Calu3 (cell line): ENCODE results near the gene SH3RF3. TPM values are rescaled to one million over a fixed set of nuclear protein-coding genes. Genes with fewer than 3 reads are reported as not detected.

Source experiments
- BruUV-seq: library from RNA; stranded (reverse); fragments of 400-500 nt; replicated peaks from 2 replicates; lab custom pipeline; 2021; lab: Mats Ljungman, UMichigan
- CTCF ChIA-PET: fragments of 300-600 bp; sonication (Branson Sonifier 250); formaldehyde crosslinking; loops from one replicate; lab custom pipeline; 2022; ENCODE audit warnings: antibody characterized with exemption; lab: Charles Lee
- DNase-seq: peaks from one replicate; pipeline ENCODE4 v3.0.0; 2022
- H3K27ac Mint-ChIP-seq: one replicate; pipeline ENCODE4 v1.8.0; 2022; ENCODE audit warnings: mixed read lengths; ENCODE audit not compliant: unreplicated experiment
- H3K27me3 Mint-ChIP-seq: one replicate; pipeline ENCODE4 v1.8.0; 2022; ENCODE audit warnings: mixed read lengths; ENCODE audit not compliant: unreplicated experiment
- H3K36me3 Mint-ChIP-seq: one replicate; pipeline ENCODE4 v1.8.0; 2022; ENCODE audit warnings: mild to moderate bottlenecking, moderate library complexity, mixed read lengths; ENCODE audit not compliant: insufficient read depth, unreplicated experiment
- H3K4me1 Mint-ChIP-seq: one replicate; pipeline ENCODE4 v1.8.0; 2022; ENCODE audit warnings: mild to moderate bottlenecking, low read depth, mixed read lengths; ENCODE audit not compliant: unreplicated experiment
- H3K4me3 Mint-ChIP-seq: one replicate; pipeline ENCODE4 v1.8.0; 2022; ENCODE audit warnings: mild to moderate bottlenecking, low read depth, moderate library complexity, mixed read lengths; ENCODE audit not compliant: unreplicated experiment
- H3K9me3 Mint-ChIP-seq: one replicate; pipeline ENCODE4 v1.8.0; 2022; ENCODE audit warnings: low read depth, mixed read lengths; ENCODE audit not compliant: unreplicated experiment
- intact Hi-C: fragments of 100-400 bp; cut with micrococcal nuclease; formaldehyde crosslinking; loops from one replicate; pipeline ENCODE4 v1.10.0; 2022; ENCODE audit not compliant: unreplicated experiment
- total RNA-seq: library from RNA; stranded (reverse); gene quantifications from 2 replicates; pipeline ENCODE4 v1.2.3, GENCODE V29; 2022
- TF ChIP-seq, protein P1 (sequence below): fragments of 200-600 bp; IDR thresholded peaks from one replicate; pipeline ENCODE4 v1.8.0; 2022; ENCODE audit warnings: antibody characterized with exemption; ENCODE audit not compliant: unreplicated experiment

The SH3RF3 gene
- total RNA-seq, 1 experiment from 2014 or later, result 0.17 TPM

DNA sequence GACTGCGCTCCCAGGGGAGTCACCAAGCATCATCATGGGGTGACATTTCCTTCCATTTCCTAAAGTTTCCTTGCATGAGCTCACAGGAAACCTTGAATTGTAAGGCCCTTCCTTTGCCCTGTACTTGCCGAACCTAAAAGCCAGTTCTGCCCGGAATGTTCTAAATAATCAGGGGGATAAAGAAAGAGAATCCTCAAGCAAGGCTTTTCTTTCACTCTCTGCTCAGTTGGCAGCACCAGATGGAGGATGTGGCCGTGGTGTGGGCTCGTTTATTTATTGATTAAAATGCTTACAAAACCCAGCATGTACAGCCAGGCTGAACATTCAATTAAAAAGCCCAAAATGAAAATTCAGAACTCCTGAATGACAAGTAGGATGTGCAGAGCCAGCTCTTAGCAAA is 170.5 kb downstream of the SH3RF3 start:
- no peaks in the 10 kb centered on the region for H3K4me1 Mint-ChIP-seq
- peaks cover 2% of the 10 kb centered on the region for H3K9me3 Mint-ChIP-seq
- no peak overlapping the region for H3K27ac Mint-ChIP-seq
- H3K4me3 Mint-ChIP-seq, result no peak overlapping the region
- TF ChIP-seq, protein P1, sequence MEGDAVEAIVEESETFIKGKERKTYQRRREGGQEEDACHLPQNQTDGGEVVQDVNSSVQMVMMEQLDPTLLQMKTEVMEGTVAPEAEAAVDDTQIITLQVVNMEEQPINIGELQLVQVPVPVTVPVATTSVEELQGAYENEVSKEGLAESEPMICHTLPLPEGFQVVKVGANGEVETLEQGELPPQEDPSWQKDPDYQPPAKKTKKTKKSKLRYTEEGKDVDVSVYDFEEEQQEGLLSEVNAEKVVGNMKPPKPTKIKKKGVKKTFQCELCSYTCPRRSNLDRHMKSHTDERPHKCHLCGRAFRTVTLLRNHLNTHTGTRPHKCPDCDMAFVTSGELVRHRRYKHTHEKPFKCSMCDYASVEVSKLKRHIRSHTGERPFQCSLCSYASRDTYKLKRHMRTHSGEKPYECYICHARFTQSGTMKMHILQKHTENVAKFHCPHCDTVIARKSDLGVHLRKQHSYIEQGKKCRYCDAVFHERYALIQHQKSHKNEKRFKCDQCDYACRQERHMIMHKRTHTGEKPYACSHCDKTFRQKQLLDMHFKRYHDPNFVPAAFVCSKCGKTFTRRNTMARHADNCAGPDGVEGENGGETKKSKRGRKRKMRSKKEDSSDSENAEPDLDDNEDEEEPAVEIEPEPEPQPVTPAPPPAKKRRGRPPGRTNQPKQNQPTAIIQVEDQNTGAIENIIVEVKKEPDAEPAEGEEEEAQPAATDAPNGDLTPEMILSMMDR, result no peak
- intact Hi-C loops, result no loop called here
- H3K36me3 Mint-ChIP-seq, result no peaks in the 10 kb centered on the region
- CTCF ChIA-PET, result no interaction called here
- H3K27me3 Mint-ChIP-seq, result peaks cover 15% of the 10 kb centered on the region
- DNase-seq, result no peak
- no TSS peak for BruUV-seq

DNA sequence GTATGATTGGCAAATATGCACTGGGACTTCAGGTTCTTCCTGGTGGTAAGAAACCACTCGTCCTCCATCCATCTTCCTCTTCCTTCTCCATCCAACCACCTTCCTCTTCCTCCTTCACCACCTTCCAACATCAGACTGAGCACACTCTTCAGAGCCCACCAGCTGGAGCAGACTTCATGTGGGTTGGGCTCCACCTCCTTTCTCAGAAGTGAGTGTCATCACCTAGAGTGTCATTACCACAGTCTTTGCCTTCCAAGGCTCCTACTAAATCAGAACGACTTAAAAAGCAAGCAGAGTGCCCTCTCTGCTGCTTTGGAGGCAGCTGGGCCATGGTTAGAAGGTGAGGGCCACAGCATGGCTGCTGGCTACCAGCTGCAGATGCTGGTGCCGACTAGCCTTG is 171.6 kb downstream of the SH3RF3 start:
- DNase-seq, result no peak
- no peak overlapping the region for H3K4me3 Mint-ChIP-seq
- intact Hi-C loops, result no loop called here
- H3K9me3 Mint-ChIP-seq, result no peaks in the 10 kb centered on the region
- TF ChIP-seq, protein P1, result no peak
- H3K36me3 Mint-ChIP-seq, result no peaks in the 10 kb centered on the region
- CTCF ChIA-PET, result no interaction called here
- no TSS peak for BruUV-seq
- H3K27ac Mint-ChIP-seq, result no peak overlapping the region
- no peaks in the 10 kb centered on the region for H3K4me1 Mint-ChIP-seq
- H3K27me3 Mint-ChIP-seq, result peaks cover 4% of the 10 kb centered on the region

DNA sequence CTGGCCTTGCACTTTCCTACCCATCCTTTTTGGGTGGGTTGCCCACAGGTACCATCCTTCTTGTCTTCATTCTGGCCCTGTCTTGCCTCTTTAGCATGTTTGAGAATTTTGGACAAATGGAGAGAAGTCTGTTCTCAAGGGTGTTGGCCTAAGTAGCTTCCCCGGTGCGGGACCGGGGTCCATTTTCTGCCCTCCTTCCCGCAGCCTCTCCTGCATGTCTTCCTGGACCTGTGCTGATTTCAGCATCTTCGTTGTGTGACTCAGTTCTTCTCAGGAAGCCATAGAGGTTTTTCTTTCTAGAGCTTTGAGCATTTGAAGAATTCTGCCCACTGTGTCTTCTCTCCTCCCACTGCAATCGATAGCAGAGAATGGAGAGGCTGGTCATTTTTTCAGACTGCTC is 172.7 kb downstream of the SH3RF3 start:
- CTCF ChIA-PET, result no interaction called here
- Mint-ChIP-seq H3K27me3 (no peaks in the 10 kb centered on the region), H3K27ac (no peak overlapping the region), H3K9me3 (no peaks in the 10 kb centered on the region), H3K36me3 (no peaks in the 10 kb centered on the region), H3K4me1 (no peaks in the 10 kb centered on the region), H3K4me3 (no peak overlapping the region)
- TF ChIP-seq, protein P1, result no peak
- BruUV-seq, result no TSS peak
- no peak for DNase-seq
- intact Hi-C loops, result no loop called here

DNA sequence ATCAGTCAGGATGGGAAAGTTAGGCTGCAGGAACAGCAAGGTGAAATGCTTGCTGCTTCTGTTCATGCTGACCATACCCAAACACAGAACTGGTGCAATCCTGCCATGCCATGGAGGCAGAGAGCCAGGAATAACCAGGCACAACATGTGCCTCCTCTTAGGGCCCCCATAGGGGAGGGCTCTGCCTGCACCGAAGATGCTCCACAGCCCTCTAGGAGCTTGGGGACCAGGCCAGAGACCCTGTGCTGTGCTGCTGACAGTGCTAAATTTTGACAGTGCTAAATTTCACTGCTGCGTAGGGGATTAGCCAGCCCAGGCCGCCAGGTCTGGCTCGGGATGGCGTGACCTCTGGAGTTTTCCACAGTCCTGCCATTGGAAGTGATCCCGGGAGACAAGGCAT is 173.3 kb downstream of the SH3RF3 start:
- TF ChIP-seq, protein P1, result no peak
- Mint-ChIP-seq H3K36me3 (no peaks in the 10 kb centered on the region), H3K4me1 (no peaks in the 10 kb centered on the region), H3K4me3 (no peak overlapping the region), H3K27me3 (no peaks in the 10 kb centered on the region), H3K9me3 (no peaks in the 10 kb centered on the region), H3K27ac (no peak overlapping the region)
- CTCF ChIA-PET, result no interaction called here
- intact Hi-C loops, result no loop called here
- BruUV-seq, result no TSS peak
- DNase-seq, result no peak
